Panc1 (cell line): ENCODE data around the gene NR1H2.

ENCODE experiments used
- CTCF ChIP-seq: fragments of 450-650 bp; IDR thresholded peaks from 2 replicates; pipeline ENCODE4 v1.5.1; 2017; ENCODE audit warnings: mild to moderate bottlenecking
- POLR2AphosphoS5 ChIP-seq: IDR thresholded peaks from 2 replicates; pipeline ENCODE4 v1.6.1; 2012; ENCODE audit warnings: mild to moderate bottlenecking, low read depth, low read length, moderate library complexity
- SIN3A ChIP-seq: IDR thresholded peaks from 2 replicates; pipeline ENCODE4 v1.6.1; 2012; ENCODE audit warnings: low read depth, mild to moderate bottlenecking, low read length, moderate library complexity, borderline replicate concordance; ENCODE audit not compliant: insufficient read depth
- TCF7L2 ChIP-seq: IDR thresholded peaks from 2 replicates; pipeline ENCODE4 v1.6.1; 2011; ENCODE audit warnings: mild to moderate bottlenecking, low read depth, low read length, inconsistent platforms

- TF ChIP-seq CTCF (no peak), TCF7L2 (no peak), SIN3A (no peak), POLR2AphosphoS5 (no peak)
Observed at GRCh38 chr19:50383001-50383851, 7.0 kb downstream of the NR1H2 start.
